ENCODE measurements around the gene CACNA1F. TPM values are rescaled to one million over a fixed set of nuclear protein-coding genes. Genes with fewer than 3 reads are reported as not detected.

The CACNA1F gene
- polyA plus RNA-seq, 3 donors: 0.73 TPM; not detected in 2

GRCh38 chrX:49254639-49255038, 21.5 kb upstream of the CACNA1F start:
- H3K9ac ChIP-seq (ENCODE audit: insufficient read depth, low read length, poor library complexity, severe bottlenecking): no peak overlapping the region
- Mint-ChIP-seq H3K4me3 (no peak overlapping the region), H3K4me1 (peaks cover 19% of the 10 kb centered on the region), H3K27me3 (ENCODE audit: low read depth in 3 of 3) (peaks cover 0 to 11% (median 5%) of the 10 kb centered on the region in 3 donors), H3K36me3 (peaks cover 12% of the 10 kb centered on the region in 2 donors), H3K27ac (peak overlapping the region in 1 of 7 donors; percentile 9), H3K9me3 (no peaks in the 10 kb centered on the region)
- peaks cover 4% of the 10 kb centered on the region for H4K20me1 ChIP-seq (ENCODE audit: insufficient read depth, low read length)
- no peaks in the 10 kb centered on the region for H3K9me3 ChIP-seq (replicated peaks in 1 of 2; ENCODE audit: control insufficient read depth in 1 of 2, insufficient read depth in 1 of 2, low read length in 2 of 2)
- no peaks in the 10 kb centered on the region for H3K79me2 ChIP-seq (ENCODE audit: insufficient read depth, low read length)
- WGBS (ENCODE audit: insufficient coverage): 89% methylated on average over 3 of the region's 7 CpGs
- H3K4me3 ChIP-seq (replicated peaks in 1 of 3; ENCODE audit: low read depth in 2 of 3, low read length in 3 of 3): no peak overlapping the region
- intact Hi-C loops (cut with micrococcal nuclease): no loop called here
- peaks cover 6 to 18% of the 10 kb centered on the region in 2 donors for H3K36me3 ChIP-seq (replicated peaks in 1 of 2; ENCODE audit: control insufficient read depth in 1 of 2, insufficient read depth in 2 of 2, low read length in 2 of 2)
- no peak for TF ChIP-seq CTCF (IDR thresholded peaks at IDR 0.05)
- H3K27ac ChIP-seq (ENCODE audit: low read depth in 1 of 2, low read length in 2 of 2): no peak overlapping the region
- no peak overlapping the region for H2AFZ ChIP-seq (ENCODE audit: insufficient read depth, low read depth, low read length, poor library complexity, severe bottlenecking)
- no peak for DNase-seq
- peaks cover 9% of the 10 kb centered on the region in 2 donors for H3K4me1 ChIP-seq (ENCODE audit: control insufficient read depth in 1 of 2, insufficient read depth in 2 of 2, low read length in 2 of 2)
- no peaks in the 10 kb centered on the region for H3K27me3 ChIP-seq (ENCODE audit: control insufficient read depth in 2 of 2, insufficient read depth in 2 of 2, low read length in 2 of 2)
- no peak overlapping the region for H3K4me2 ChIP-seq (replicated peaks; ENCODE audit: extremely low read depth, low read length, poor library complexity, severe bottlenecking)

GRCh38 chrX:49251325-49251724, 18.2 kb upstream of the CACNA1F start:
- no CpG with 5 or more reads among the region's 13 CpGs for WGBS (ENCODE audit: insufficient coverage)
- Histone ChIP-seq H3K36me3 (replicated peaks in 1 of 2; ENCODE audit: control insufficient read depth in 1 of 2, insufficient read depth in 2 of 2, low read length in 2 of 2) (peaks cover 37 to 48% of the 10 kb centered on the region in 2 donors), H2AFZ (ENCODE audit: insufficient read depth, low read depth, low read length, poor library complexity, severe bottlenecking) (no peak overlapping the region), H4K20me1 (ENCODE audit: insufficient read depth, low read length) (peaks cover 4% of the 10 kb centered on the region), H3K9ac (ENCODE audit: insufficient read depth, low read length, poor library complexity, severe bottlenecking) (no peak overlapping the region), H3K27ac (ENCODE audit: low read depth in 1 of 2, low read length in 2 of 2) (no peak overlapping the region), H3K79me2 (ENCODE audit: insufficient read depth, low read length) (no peaks in the 10 kb centered on the region), H3K4me2 (replicated peaks; ENCODE audit: extremely low read depth, low read length, poor library complexity, severe bottlenecking) (no peak overlapping the region), H3K9me3 (replicated peaks in 1 of 2; ENCODE audit: control insufficient read depth in 1 of 2, insufficient read depth in 1 of 2, low read length in 2 of 2) (no peaks in the 10 kb centered on the region), H3K4me3 (replicated peaks in 1 of 3; ENCODE audit: low read depth in 2 of 3, low read length in 3 of 3) (no peak overlapping the region), H3K4me1 (ENCODE audit: control insufficient read depth in 1 of 2, insufficient read depth in 2 of 2, low read length in 2 of 2) (peaks cover 9% of the 10 kb centered on the region in 2 donors), H3K27me3 (ENCODE audit: control insufficient read depth in 2 of 2, insufficient read depth in 2 of 2, low read length in 2 of 2) (no peaks in the 10 kb centered on the region)
- intact Hi-C loops (cut with micrococcal nuclease): no loop called here
- Mint-ChIP-seq H3K36me3 (peaks cover 32 to 43% of the 10 kb centered on the region in 2 donors), H3K27me3 (ENCODE audit: low read depth in 3 of 3) (peaks cover 0 to 12% (median 3%) of the 10 kb centered on the region in 3 donors), H3K27ac (no peak overlapping the region), H3K4me1 (peaks cover 19% of the 10 kb centered on the region), H3K9me3 (no peaks in the 10 kb centered on the region), H3K4me3 (no peak overlapping the region)
- no peak for TF ChIP-seq CTCF (IDR thresholded peaks at IDR 0.05)
- DNase-seq: no peak
